Measurements from ENCODE around the gene FPGS. TPM values are rescaled to one million over a fixed set of nuclear protein-coding genes. Genes with fewer than 3 reads are reported as not detected.
"Not testable (repeated sequence)": the region's sequence is repeated elsewhere in the genome, so short reads cannot be mapped to it uniquely, and the experiment has no call there.

FPGS gene, protein sequence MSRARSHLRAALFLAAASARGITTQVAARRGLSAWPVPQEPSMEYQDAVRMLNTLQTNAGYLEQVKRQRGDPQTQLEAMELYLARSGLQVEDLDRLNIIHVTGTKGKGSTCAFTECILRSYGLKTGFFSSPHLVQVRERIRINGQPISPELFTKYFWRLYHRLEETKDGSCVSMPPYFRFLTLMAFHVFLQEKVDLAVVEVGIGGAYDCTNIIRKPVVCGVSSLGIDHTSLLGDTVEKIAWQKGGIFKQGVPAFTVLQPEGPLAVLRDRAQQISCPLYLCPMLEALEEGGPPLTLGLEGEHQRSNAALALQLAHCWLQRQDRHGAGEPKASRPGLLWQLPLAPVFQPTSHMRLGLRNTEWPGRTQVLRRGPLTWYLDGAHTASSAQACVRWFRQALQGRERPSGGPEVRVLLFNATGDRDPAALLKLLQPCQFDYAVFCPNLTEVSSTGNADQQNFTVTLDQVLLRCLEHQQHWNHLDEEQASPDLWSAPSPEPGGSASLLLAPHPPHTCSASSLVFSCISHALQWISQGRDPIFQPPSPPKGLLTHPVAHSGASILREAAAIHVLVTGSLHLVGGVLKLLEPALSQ
- polyA plus RNA-seq, result 51.4 TPM

DNA sequence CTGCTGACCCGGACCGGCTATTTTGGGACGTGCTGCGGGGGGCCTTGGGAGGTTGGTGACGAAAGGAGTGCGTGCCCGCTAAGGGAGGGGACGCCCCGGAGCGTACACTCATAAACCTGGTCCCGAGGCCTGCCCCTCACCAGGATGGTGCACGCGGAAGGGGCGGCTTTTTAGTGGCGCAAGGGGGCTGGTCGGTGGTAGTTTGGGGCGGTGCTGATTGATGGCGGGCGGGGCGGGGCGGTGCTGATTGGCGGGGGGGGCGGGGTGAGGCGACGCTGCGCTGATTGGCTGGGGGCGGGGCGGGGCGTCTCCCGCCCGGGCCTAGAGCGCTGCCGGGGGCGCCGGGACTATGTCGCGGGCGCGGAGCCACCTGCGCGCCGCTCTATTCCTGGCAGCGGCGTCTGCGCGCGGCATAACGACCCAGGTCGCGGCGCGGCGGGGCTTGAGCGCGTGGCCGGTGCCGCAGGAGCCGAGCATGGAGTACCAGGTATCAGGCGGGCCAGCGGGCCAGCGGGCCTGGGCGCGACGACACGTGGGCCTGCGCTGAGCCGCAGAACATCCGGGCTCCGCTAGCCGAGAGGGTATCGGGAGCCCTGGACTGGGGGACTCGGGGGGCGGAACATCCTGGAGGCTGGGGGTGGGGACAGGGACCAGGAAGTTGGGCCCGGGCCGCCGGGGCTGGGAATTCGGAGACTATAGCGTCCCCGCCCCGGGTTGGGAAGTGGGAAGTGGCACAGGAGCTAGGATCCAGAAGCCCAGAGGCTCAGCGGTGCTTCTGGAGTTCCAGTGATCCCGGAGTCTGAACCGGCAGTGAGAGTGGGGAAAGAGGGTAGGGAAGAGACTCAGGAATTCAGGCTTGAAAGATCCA lies at the start of gene FPGS:
TSS of gene FPGS (plus strand) at position 307 of the 868 bp plus-strand sequence. CDS start at position 350, 43 bp downstream.
- Mint-ChIP-seq H3K27ac (peak within 1 kb of the TSS; percentile 92 to 96 (median 94)), H3K4me3 (peak within 1 kb of the TSS; percentile 87 to 96 (median 95)), H3K9me3 (no peaks in the 10 kb centered on the region)

DNA sequence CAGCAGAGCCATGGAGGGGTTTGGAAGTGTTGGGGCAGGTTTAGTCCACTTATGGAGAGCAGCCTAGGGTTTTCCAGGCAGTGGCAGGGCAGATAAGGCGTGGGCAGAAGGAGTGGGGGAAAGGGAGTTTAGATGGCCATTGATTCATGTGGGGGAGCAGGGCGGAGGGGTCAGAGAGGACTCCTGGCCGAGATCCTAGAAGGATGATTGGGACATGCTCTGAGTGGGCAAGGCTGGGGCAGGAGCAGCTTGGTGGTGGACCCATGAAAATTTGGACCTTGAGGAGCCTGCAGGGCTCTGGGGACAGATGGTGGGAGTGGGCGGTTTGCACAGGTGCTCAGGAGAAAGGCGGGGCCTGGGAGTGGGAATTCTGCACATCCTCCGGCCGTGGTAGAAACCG lies 49.5 kb upstream of the FPGS start:
- H3K36me3 Mint-ChIP-seq, result peaks cover 3% of the 10 kb centered on the region
- peak overlapping the region in 2 of 3 donors; percentile 53 to 89 for H3K27ac Mint-ChIP-seq
- H3K9me3 Mint-ChIP-seq, result no peaks in the 10 kb centered on the region

More for the DNA sequence above, at the start of gene FPGS:
- H3K27me3 Mint-ChIP-seq, result no peaks in the 10 kb centered on the region
- H3K4me1 Mint-ChIP-seq, result peaks cover 10 to 22% (median 15%) of the 10 kb centered on the region in 3 donors
- H3K36me3 Mint-ChIP-seq, result peaks cover 3% of the 10 kb centered on the region

DNA sequence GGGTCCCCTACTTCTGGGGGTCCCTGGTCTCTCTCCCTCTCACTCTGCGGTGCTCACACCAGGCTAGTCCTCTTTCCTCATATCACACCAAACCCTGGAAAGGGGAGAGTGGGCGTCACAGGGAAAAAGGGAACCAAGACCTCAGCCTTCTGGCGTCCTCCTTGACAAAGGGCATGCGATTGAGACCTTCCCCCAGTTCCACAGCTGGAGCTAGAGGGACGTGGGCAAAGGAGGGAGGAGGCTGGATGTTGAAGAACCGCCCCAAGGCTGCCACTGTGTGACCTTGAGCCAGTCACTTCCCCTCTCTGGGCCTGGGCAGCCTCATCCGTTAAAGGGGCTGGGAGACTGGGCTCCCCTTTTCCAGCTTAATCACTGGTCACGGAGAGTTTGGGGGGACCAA lies 49.1 kb upstream of the FPGS start:
- no peaks in the 10 kb centered on the region for H3K27me3 Mint-ChIP-seq
- no peak overlapping the region for H3K4me3 Mint-ChIP-seq
- peaks cover 3% of the 10 kb centered on the region for H3K36me3 Mint-ChIP-seq
- H3K4me1 Mint-ChIP-seq, result peaks cover 0 to 7% (median 4%) of the 10 kb centered on the region in 3 donors
- no peak overlapping the region for H3K27ac Mint-ChIP-seq
- no peaks in the 10 kb centered on the region for H3K9me3 Mint-ChIP-seq

More for the DNA sequence above, 49.5 kb upstream of the FPGS start:
- peaks cover 0 to 7% (median 4%) of the 10 kb centered on the region in 3 donors for H3K4me1 Mint-ChIP-seq
- no peak overlapping the region for H3K4me3 Mint-ChIP-seq
- no peaks in the 10 kb centered on the region for H3K27me3 Mint-ChIP-seq

DNA sequence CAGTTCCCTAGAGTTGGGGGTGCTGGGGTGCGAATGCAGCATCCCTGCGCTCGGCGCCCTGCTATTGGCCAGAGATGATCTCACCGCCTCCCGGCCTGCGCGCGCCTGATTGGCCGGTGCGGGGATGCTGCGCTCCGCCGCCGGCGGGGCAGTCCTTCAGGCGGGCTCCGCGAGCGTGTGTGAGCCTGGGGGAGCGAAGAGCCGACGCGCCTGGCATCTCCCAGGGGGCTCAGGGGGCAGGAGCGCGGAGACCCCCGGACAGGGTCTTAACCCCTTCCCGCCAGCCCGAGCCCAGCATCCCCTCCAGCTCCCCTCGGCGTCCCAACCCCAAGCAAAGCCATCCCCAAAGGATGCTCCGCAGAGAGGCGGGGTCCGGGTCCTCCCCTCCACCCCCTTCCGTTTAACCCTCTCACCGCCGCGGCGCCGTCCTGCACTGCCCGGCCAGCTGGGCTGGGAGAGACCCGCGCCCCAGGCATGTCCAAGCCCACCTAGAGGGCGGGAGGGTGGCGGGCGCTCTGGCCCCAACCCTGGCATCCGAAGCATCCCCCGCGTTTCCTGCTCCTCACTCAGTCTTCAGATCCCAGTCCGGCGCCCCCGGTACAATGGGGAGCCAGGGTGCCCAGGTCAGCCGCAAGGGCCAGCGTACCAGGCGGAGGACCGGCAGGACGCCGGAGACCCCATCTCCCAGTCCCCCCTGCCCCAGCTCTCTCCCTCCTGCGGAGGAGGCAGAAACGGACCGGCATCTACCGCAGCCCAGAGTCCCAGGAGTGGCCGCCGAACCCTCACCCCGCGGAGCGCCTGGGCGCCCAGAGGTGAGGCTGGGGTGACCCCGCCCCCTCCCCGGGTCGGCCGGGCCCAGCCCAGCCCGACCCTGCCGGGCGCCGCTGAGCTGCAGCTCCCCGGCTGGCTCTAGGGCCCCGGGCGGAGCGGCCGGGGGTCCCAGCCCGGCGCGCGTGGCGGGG lies 48.3 kb upstream of the FPGS start:
- peaks cover 0 to 7% (median 4%) of the 10 kb centered on the region in 3 donors for H3K4me1 Mint-ChIP-seq
- H3K4me3 Mint-ChIP-seq, result no peak overlapping the region
- no peaks in the 10 kb centered on the region for H3K27me3 Mint-ChIP-seq
- H3K9me3 Mint-ChIP-seq, result no peaks in the 10 kb centered on the region
- H3K27ac Mint-ChIP-seq, result no peak overlapping the region
- H3K36me3 Mint-ChIP-seq, result peaks cover 3% of the 10 kb centered on the region

DNA sequence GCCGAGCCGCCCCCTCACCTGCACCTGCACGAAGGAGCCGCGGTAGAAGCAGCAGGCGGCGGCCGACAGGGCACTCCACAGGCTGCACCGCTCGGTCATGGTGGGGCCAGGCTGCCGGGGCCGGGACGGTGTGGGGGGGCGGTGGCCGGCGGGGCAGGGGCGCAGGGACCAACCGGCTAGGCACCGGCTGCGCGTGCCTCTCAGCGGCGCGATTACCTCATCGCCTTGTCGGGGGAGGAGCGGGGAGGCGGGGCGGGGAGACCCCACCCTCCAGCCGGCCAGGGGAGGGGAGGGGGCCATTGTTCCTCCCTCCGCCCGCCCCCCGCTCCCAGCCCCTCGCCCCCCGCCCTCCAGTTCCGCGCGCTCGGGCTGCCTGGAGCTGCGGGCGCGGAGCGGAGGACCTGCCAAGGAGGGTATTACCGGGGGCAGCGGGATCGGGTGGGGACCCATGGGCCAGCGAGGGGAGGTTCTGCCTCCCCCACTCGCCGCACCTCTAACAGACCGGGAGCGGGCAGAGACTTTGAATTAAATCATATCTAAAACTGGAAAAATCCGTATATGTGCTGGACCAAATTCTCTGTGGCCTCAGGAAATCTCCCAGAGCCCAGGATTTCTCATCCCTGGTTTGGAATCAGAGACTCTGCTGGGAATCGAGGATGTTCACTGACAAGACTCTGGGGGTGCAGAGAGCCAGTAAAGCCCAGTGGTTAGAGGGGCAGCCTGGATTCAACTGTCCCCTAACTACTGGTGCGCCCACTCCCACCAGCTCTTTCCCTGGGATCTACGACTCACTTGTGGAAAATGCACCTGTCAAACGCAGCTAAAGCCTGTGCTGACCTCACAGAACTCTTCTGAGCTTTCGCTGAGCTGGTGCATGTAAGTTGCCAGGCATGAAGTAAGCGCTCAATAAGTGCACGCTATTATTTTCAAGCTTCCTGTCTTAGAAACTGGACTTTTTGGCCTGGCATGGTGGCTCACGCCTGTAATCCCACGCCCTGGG lies 47.3 kb upstream of the FPGS start:
- peaks cover 1% of the 10 kb centered on the region for H3K36me3 Mint-ChIP-seq
- H3K4me1 Mint-ChIP-seq, result peaks cover 0 to 7% (median 4%) of the 10 kb centered on the region in 3 donors
- no peaks in the 10 kb centered on the region for H3K9me3 Mint-ChIP-seq
- H3K27ac Mint-ChIP-seq, result no peak overlapping the region
- H3K4me3 Mint-ChIP-seq, result no peak overlapping the region
- H3K27me3 Mint-ChIP-seq, result no peaks in the 10 kb centered on the region

DNA sequence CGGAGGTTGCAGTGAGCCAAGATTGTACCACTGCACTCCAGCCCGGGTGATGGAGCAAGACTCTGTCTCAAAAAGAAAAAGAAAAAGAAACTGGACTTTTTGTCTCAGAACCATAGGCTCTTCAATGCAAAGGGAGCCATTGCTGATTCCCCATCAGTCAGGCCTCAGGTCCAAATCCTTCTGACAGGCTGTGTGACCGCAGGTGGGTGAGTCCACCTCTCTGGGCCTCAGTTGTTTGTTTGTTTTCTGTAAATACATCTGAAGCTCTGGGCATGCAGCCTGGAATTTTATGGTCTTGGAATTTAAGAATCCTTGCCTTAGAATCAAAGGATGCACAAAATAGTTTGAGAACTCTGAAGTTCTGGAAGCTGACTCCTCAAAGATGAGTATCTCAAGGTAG lies 46.4 kb upstream of the FPGS start:
- Mint-ChIP-seq H3K9me3 (no peaks in the 10 kb centered on the region), H3K27ac (no peak overlapping the region), H3K4me1 (peaks cover 0 to 5% (median 4%) of the 10 kb centered on the region in 3 donors), H3K27me3 (no peaks in the 10 kb centered on the region), H3K36me3 (no peaks in the 10 kb centered on the region), H3K4me3 (no peak overlapping the region)

DNA sequence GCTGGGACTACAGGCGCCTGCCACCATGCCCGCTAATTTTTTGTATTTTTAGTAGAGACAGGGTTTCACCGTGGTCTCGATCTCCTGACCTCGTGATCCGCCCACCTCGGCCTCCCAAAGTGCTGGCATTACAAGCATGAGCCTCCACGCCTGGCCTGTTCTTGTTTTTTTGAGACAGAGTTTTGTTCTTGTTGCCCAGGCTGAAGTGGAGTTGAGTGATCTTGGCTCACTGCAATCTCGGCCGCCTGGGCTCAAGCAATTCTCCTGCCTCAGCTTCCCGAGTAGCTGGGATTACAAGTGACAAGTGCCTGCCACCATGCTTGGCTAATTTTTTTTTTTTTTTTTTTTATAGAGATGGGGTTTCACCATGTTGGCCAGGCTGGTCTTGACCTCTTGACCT lies 45.9 kb upstream of the FPGS start:
- H3K36me3 Mint-ChIP-seq, H3K9me3 Mint-ChIP-seq, H3K4me1 Mint-ChIP-seq, H3K27me3 Mint-ChIP-seq, H3K27ac Mint-ChIP-seq, H3K4me3 Mint-ChIP-seq: not testable (repeated sequence)

DNA sequence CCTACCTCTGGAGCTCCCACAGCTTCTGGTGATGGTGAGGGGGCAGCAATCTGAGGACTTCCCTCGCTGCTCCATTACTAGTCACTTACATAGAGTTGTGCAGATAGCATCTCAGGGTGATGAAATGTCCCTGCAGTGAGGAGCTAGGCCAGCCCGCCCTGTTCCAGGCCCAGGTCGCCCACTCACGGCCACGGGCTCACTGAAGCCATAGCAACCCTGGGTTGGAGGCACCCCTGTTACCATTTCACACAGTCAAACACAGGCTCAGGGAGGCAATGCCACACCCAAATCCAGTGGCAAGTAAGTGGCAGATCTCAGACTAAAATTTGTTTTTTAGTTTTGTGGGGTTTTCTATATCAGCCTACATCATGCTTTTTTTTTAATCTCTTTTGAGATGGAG lies 43.8 kb upstream of the FPGS start:
- Mint-ChIP-seq H3K36me3 (no peaks in the 10 kb centered on the region), H3K27me3 (no peaks in the 10 kb centered on the region), H3K4me1 (peaks cover 5 to 14% (median 7%) of the 10 kb centered on the region in 3 donors), H3K4me3 (no peak overlapping the region), H3K27ac (no peak overlapping the region), H3K9me3 (no peaks in the 10 kb centered on the region)

DNA sequence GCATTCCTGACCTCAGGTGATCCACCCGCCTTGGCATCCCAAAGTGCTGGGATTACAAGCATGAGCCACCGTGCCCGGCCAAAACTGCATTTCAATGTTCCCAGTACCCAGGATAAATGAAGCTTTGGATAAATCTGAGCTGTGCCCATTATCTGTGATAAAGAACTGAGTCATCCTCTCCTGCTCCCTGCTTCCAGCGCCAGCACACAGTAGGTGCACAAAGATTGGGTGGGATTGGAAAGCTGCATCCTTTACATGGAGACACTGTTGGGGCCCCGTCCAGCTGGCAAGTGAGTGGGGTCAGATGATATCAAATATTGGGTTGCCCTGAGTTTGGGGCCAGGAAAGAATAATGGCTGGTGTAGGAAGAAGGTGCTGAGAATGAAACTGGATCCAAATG lies 41.6 kb upstream of the FPGS start:
- no peaks in the 10 kb centered on the region for H3K36me3 Mint-ChIP-seq
- no peak overlapping the region for H3K27ac Mint-ChIP-seq
- H3K27me3 Mint-ChIP-seq, result no peaks in the 10 kb centered on the region
- H3K4me1 Mint-ChIP-seq, result peaks cover 16 to 17% (median 17%) of the 10 kb centered on the region in 3 donors
- H3K9me3 Mint-ChIP-seq, result no peaks in the 10 kb centered on the region
- no peak overlapping the region for H3K4me3 Mint-ChIP-seq

DNA sequence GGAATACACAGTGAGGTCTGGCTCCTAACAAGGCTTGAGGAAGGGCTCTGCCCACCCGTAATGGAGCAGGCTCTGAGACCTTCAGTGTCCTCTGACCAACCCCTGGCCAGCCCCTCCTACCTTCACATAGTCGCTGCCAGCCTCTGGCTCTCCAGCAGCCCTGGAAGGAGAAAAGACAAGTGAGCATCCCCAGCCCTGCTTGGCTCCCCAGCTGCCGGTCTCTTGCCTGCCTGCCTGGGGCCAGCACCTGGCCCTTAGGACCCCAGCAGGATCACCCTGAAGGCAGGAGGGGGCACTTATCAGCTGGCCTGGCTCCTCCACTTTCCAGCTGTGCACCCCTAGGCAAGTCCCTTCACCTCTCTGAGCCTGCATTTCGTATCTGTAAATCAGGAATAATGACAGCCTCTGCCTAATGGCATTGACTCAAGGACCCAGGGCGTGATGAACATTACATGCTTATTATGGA lies 41.2 kb upstream of the FPGS start:
- H3K27ac Mint-ChIP-seq, result peak overlapping the region in 1 of 3 donors; percentile 31

DNA sequence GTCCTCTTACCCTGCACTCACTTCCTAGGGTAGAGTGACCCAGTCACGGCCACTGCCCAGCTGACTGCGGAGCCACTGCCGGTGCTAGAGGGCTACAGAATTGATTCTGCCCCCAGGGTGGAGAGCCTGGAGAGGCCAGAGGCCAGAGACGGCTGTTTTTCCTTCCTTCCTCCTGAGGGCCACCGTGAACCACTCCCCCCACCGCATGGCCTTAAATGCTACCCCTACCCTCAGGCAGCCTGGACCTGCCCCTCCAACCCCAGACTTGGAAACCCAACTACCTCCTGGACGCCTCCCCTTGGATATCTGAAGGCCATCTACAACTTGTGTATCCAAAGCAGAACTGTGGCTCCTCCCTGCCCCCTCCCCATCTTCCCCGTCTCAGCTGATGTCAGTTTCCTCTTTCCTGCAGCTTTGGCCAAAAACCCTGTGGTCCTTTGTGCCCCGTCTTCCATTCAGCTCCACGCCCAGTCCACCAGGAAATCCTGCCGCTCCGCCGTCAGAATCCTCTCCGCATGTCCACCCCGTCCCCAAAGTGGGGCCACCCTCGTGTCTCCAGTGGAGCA lies 40.5 kb upstream of the FPGS start:
- H3K4me3 Mint-ChIP-seq, result no peak overlapping the region
- H3K36me3 Mint-ChIP-seq, result no peaks in the 10 kb centered on the region
- H3K4me1 Mint-ChIP-seq, result peaks cover 19 to 26% (median 23%) of the 10 kb centered on the region in 3 donors
- no peaks in the 10 kb centered on the region for H3K9me3 Mint-ChIP-seq
- peak overlapping the region in 2 of 3 donors; percentile 57 to 71 for H3K27ac Mint-ChIP-seq
- no peaks in the 10 kb centered on the region for H3K27me3 Mint-ChIP-seq

More for the DNA sequence above, 41.2 kb upstream of the FPGS start:
- peaks cover 17 to 21% (median 20%) of the 10 kb centered on the region in 3 donors for H3K4me1 Mint-ChIP-seq
- H3K36me3 Mint-ChIP-seq, result no peaks in the 10 kb centered on the region
- H3K27me3 Mint-ChIP-seq, result no peaks in the 10 kb centered on the region
- H3K4me3 Mint-ChIP-seq, result no peak overlapping the region
- H3K9me3 Mint-ChIP-seq, result no peaks in the 10 kb centered on the region

DNA sequence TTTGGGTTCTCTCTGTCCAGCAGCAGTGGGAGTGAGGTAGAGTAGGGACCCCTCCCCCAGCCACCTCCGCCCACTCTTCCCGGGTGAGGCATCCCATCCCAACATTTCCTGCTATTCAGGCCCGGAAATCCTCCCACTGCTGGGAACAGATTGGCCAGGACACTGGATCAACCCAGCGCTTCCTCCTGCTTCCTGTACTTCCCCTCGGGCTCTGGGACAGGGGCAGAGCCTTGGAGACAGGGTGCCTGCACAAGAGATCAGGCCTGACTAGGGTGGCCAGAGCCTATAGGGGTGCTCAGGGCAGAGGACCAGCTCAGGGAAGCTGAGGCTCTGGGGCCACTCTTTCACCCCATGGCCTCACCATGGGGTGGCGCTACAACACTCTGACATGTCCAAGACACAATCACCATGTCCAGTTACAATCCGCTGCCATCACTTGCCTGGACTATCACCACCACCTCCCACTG lies 38.7 kb upstream of the FPGS start:
- peaks cover 28 to 33% (median 33%) of the 10 kb centered on the region in 3 donors for H3K4me1 Mint-ChIP-seq
- no peaks in the 10 kb centered on the region for H3K27me3 Mint-ChIP-seq
- peak overlapping the region; percentile 74 to 96 (median 76) for H3K27ac Mint-ChIP-seq
- no peaks in the 10 kb centered on the region for H3K9me3 Mint-ChIP-seq
- H3K4me3 Mint-ChIP-seq, result peak overlapping the region in 2 of 4 donors; percentile 39 to 50
- H3K36me3 Mint-ChIP-seq, result peaks cover under 1% of the 10 kb centered on the region

DNA sequence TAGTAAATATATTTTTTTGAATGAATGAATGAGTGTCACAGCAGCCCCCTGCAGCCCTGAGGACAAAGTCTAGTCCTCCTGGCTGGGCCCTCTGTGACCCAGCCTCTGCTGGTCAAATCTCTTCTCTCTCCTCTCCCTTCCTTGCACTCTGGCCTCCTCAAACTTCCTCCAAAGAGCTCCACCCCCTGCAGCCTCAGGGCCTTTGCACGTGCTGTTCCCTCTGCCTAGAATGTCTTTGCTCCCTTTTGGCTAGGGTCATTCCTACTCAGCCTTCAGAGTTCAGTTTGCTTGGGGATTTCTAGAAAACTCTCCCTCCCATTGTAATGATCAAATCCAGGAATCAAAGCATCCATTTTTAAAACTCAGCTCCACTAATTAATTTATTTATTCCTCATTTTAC lies 37.3 kb upstream of the FPGS start:
- no peak overlapping the region for H3K4me3 Mint-ChIP-seq
- H3K36me3 Mint-ChIP-seq, result peaks cover 2% of the 10 kb centered on the region
- peak overlapping the region; percentile 20 to 96 (median 74) for H3K27ac Mint-ChIP-seq
- H3K27me3 Mint-ChIP-seq, result no peaks in the 10 kb centered on the region
- peaks cover 30 to 44% (median 39%) of the 10 kb centered on the region in 3 donors for H3K4me1 Mint-ChIP-seq
- no peaks in the 10 kb centered on the region for H3K9me3 Mint-ChIP-seq

Measured in IgD-negative memory B cell (primary cell).